HUES64 (cell line): ENCODE measurements around the gene HSPA2.
"Not testable (repeated sequence)": the region's sequence is repeated elsewhere in the genome, so short reads cannot be mapped to it uniquely, and the experiment has no call there.

ENCODE experiments used
- H3K27ac ChIP-seq: 2 replicates; pipeline ENCODE4 v1.7.0; 2013; ENCODE audit warnings: low read depth, low read length, inconsistent platforms
- H3K27me3 ChIP-seq: 2 replicates; pipeline ENCODE4 v1.6.1; 2013; ENCODE audit warnings: mild to moderate bottlenecking, low read length; ENCODE audit not compliant: insufficient read depth
- H3K36me3 ChIP-seq: 2 replicates; pipeline ENCODE4 v1.6.1; 2013; ENCODE audit warnings: mild to moderate bottlenecking, low read length; ENCODE audit not compliant: insufficient read depth
- H3K4me1 ChIP-seq: 2 replicates; pipeline ENCODE4 v1.6.1; 2013; ENCODE audit warnings: mild to moderate bottlenecking, low read length, moderate library complexity; ENCODE audit not compliant: insufficient read depth
- H3K4me3 ChIP-seq: 2 replicates; pipeline ENCODE4 v1.5.1; 2013; ENCODE audit warnings: mild to moderate bottlenecking, low read length, moderate library complexity
- H3K9ac ChIP-seq: 2 replicates; pipeline ENCODE4 v1.6.1; 2013; ENCODE audit warnings: mild to moderate bottlenecking, low read depth, low read length
- H3K9me3 ChIP-seq: 2 replicates; pipeline ENCODE4 v1.6.1; 2013; ENCODE audit warnings: low read depth, low read length; ENCODE audit not compliant: insufficient read depth
- WGBS: fragments of 150-250, 120-280 bp; methylation state at CpG from one replicate; pipeline ENCODE4 v1.1.7; 2013; ENCODE audit warnings: missing lambda C conversion rate; 5-methylcytosine and 5-hydroxymethylcytosine counted together

The HSPA2 gene

GRCh38 chr14:64544607-64545312 is 4.2 kb downstream of the HSPA2 start:
- Histone ChIP-seq H3K36me3 (no peaks in the 10 kb centered on the region), H3K27ac (peak overlapping the region; percentile 63; the same call in 1 of the 2 replicates), H3K27me3 (peaks cover 52% of the 10 kb centered on the region), H3K9me3 (no peaks in the 10 kb centered on the region), H3K9ac (no peak overlapping the region), H3K4me1 (peaks cover 27% of the 10 kb centered on the region), H3K4me3 (peak overlapping the region; percentile 76)
- 55% methylated on average over 3 of the region's 5 CpGs for WGBS

DNA sequence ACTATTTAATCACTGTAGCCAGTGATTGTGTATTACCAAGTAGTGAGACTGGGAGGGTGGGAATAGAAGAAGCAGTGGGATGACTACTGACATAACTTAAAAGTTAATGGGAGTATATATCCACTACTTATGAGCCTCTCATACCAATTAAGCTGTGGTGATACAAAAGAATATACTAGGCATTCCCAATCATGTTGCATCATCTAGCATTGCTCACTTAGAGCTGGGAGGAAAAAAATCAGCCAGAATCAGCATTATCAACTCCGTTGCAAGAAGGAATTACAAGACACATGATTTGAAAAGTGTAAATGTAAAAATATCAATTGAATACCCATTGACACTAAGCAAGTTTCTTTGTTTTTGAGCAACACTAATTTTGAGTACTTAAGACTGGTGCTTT is 8.5 kb downstream of the HSPA2 start:
- Histone ChIP-seq H3K4me1 (peaks cover 24% of the 10 kb centered on the region), H3K9ac (no peak overlapping the region), H3K9me3 (no peaks in the 10 kb centered on the region), H3K36me3 (no peaks in the 10 kb centered on the region), H3K27me3 (peaks cover 40% of the 10 kb centered on the region), H3K27ac (no peak overlapping the region), H3K4me3 (peak overlapping the region; percentile 62; the same call in 1 of the 2 replicates)
- WGBS = 100% methylated on average over 1 of the region's 1 CpG

DNA sequence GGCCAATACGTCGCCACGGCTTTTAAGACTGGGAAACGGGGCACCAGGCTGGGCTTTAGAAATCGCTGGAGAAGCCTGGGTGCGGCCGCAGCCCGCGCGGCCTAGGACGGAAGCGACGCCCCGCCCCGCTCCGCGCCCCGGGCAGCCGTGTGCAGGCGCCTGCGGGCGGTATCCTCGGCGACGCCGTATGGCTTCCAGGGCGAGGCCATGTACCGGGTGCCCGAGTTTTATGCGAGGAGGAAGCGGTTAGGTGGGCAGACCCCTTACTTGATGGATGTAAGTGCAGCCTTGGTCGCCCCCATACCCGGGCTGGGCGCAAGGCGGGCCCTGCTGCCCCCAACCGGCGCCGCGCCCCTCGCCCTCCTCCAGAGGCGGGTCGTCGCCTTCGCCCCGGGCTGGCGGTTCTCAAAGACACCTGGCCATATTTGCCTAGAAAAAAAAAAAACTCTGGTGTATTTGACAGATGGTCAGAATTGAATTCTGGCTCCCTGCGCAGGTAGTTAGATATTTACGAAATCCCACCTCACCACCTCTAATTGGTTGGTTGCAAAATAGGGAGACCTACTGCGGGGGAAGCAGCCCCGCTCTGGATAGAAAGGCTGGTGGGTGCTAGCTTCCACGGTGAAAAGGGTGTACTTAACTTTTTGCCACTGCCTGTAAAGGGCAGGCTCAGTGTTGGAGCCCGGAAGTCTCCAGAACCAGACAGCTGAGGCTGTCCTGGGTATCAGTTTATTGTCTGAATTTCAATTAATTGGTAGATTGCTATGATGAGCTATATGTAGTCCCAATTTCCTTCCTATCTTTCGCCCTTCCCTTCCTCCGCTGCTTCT is 9.5 kb downstream of the HSPA2 start, which contains the start of gene PPP1R36:
TSS of gene PPP1R36 (plus strand) at position 171 of the 830 bp plus-strand sequence. CDS start at position 208, 37 bp downstream.
- 5% methylated on average over 52 of the region's 54 CpGs for WGBS
- H3K9ac ChIP-seq = 0 out of 2 replicates have a peak within 1 kb of the TSS, but pooled peaks have one; percentile 50
- peaks cover 39% of the 10 kb centered on the region for H3K27me3 ChIP-seq
- no peaks in the 10 kb centered on the region for H3K36me3 ChIP-seq
- H3K4me1 ChIP-seq = peaks cover 14% of the 10 kb centered on the region
- H3K4me3 ChIP-seq = peak within 1 kb of the TSS; percentile 62
- no peak within 1 kb of the TSS for H3K27ac ChIP-seq
- no peaks in the 10 kb centered on the region for H3K9me3 ChIP-seq

DNA sequence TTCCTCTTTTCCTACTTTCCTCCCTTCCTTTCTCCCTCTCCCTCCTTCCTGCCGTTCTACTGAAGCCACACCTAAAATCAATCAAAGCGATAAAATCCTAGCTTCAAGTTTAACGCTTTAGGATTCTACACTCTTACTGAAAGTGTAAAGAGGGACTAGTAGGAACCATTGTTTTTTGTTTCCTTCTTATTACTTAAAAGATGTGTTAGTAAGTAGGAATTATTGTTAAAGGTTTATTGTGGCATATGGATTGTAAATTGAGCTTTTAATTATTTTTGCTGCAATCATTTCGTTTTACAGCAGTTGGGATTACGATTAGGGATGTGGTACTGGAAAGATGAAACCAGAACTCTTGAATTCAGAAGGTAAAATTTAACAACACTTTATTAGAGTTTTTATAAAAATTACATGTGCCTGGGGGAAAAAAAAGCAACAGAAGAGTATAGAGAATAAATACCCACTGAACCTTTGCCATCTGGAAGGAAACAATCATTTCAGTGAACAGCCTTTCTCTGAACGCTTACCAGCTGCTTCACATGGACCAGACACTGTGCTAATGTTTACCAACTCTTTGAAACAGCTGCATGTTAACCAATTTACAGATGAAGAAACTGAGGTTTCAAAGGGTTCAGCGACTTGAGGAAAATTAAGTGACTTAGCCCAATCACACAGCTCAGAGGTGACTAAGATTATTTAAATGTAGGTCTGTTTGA is 10.2 kb downstream of the HSPA2 start:
- Histone ChIP-seq H3K36me3 (no peaks in the 10 kb centered on the region), H3K4me1 (peaks cover 10% of the 10 kb centered on the region), H3K9ac (no peak overlapping the region), H3K27ac (no peak overlapping the region), H3K4me3 (peak overlapping the region; percentile 62), H3K27me3 (peaks cover 39% of the 10 kb centered on the region), H3K9me3 (no peaks in the 10 kb centered on the region)
- WGBS = 82% methylated on average over 7 of the region's 7 CpGs

DNA sequence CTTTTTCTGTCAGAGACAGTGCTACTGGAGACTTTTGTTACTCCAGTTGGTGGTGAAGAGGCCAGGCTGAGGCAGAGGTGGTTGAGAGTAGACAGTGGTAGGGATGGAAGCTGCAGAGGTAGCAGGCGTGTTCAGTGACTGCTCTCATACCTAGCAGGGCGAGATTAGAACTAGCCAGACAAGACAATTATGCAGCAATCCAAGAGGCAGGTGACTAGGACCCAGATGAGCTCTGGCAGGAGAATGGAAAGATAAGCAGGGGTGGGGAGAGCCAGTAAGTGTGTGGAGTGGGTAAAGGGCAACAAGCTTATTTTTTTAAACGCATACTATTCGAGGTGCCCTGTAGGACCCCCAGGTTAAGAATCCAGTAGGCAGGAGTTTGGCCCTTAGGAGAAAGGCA is 14.0 kb downstream of the HSPA2 start:
- Histone ChIP-seq H3K27me3 (peaks cover 23% of the 10 kb centered on the region), H3K9me3 (no peaks in the 10 kb centered on the region), H3K4me1 (peaks cover 5% of the 10 kb centered on the region), H3K36me3 (no peaks in the 10 kb centered on the region), H3K9ac (no peak overlapping the region), H3K27ac (no peak overlapping the region), H3K4me3 (no peak overlapping the region)
- WGBS = 89% methylated on average over 4 of the region's 4 CpGs

DNA sequence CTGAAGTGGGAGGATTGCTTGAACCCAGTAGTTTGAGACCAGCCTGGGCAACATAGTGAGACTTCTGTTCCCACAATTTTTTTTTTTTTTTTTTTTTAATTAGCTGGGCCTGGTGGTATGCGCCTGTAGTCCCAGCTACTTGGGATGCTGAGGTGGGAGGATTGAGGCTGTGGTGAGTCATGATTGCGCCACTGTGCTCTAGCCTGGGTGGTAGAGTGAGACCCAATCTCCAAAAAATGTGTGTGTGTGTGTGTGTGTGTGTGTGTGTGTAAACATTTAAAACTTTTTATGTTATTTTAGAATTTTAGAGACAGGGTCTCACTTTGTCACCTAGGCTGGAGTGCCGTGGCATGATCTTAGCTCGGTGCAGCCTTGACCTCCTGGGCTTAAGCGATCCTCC is 16.0 kb downstream of the HSPA2 start:
- H3K9ac ChIP-seq = no peak overlapping the region
- H3K9me3 ChIP-seq = no peaks in the 10 kb centered on the region
- no peaks in the 10 kb centered on the region for H3K4me1 ChIP-seq
- no peak overlapping the region for H3K4me3 ChIP-seq
- H3K36me3 ChIP-seq = no peaks in the 10 kb centered on the region
- 92% methylated on average over 5 of the region's 5 CpGs for WGBS
- H3K27ac ChIP-seq = no peak overlapping the region
- peaks cover 4% of the 10 kb centered on the region; the same call in 1 of the 2 replicates for H3K27me3 ChIP-seq

GRCh38 chr14:64558216-64558615 is 17.7 kb downstream of the HSPA2 start:
- H3K36me3 ChIP-seq, H3K4me1 ChIP-seq: not testable (repeated sequence)

GRCh38 chr14:64561631-64562030 is 21.1 kb downstream of the HSPA2 start:
- 93% methylated on average over 2 of the region's 2 CpGs for WGBS
- no peak overlapping the region for H3K27ac ChIP-seq
- no peaks in the 10 kb centered on the region for H3K27me3 ChIP-seq
- no peak overlapping the region for H3K9ac ChIP-seq
- H3K4me3 ChIP-seq = no peak overlapping the region
- H3K4me1 ChIP-seq = 0 out of 2 replicates have a peak, but pooled peaks cover 3% of the 10 kb centered on the region
- H3K9me3 ChIP-seq = no peaks in the 10 kb centered on the region
- H3K36me3 ChIP-seq = no peaks in the 10 kb centered on the region

More at GRCh38 chr14:64558216-64558615, 17.7 kb downstream of the HSPA2 start:
- not testable (repeated sequence) for H3K4me3 ChIP-seq, H3K9ac ChIP-seq, H3K27ac ChIP-seq, H3K9me3 ChIP-seq, H3K27me3 ChIP-seq
- WGBS = 94% methylated on average over 2 of the region's 2 CpGs

DNA sequence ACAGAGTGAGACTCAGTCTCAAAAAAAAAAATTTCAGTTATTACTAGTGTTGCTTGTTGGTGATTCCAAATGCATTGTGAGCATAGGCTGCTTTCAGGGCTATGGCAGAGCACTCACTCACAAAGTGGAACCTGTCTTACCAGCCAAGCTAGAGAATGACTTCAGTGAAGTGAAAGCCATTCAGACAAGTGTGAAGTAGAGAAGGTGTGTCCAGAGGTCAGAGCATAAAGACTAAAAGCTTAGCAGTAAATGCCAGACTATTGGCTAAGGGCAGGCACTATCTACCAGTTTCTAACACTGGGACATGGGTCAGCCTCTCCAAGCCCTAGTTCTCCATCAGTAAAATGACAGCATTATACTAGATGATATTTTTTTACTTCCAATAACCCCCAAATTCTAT is 21.9 kb downstream of the HSPA2 start:
- no peak overlapping the region for H3K27ac ChIP-seq
- H3K36me3 ChIP-seq = no peaks in the 10 kb centered on the region
- H3K4me1 ChIP-seq = 0 out of 2 replicates have a peak, but pooled peaks cover 3% of the 10 kb centered on the region
- no peaks in the 10 kb centered on the region for H3K27me3 ChIP-seq
- H3K9ac ChIP-seq = no peak overlapping the region
- H3K4me3 ChIP-seq = no peak overlapping the region
- no peaks in the 10 kb centered on the region for H3K9me3 ChIP-seq

- Histone ChIP-seq H3K4me1 (0 out of 2 replicates have a peak, but pooled peaks cover 3% of the 10 kb centered on the region), H3K27ac (no peak overlapping the region), H3K9ac (no peak overlapping the region), H3K36me3 (no peaks in the 10 kb centered on the region), H3K27me3 (no peaks in the 10 kb centered on the region), H3K9me3 (no peaks in the 10 kb centered on the region), H3K4me3 (no peak overlapping the region)
- 89% methylated on average over 6 of the region's 6 CpGs for WGBS
Measured at GRCh38 chr14:64563696-64564095, 23.2 kb downstream of the HSPA2 start.
